Right atrium auricular region (tissue), 2 donors: ENCODE results near the gene NCOA7. TPM values are rescaled to one million over a fixed set of nuclear protein-coding genes. Genes with fewer than 3 reads are reported as not detected.

Experiments
- DNase-seq: peaks from one replicate; pipeline ENCODE4 v3.0.0-alpha.2; 2019; ENCODE audit warnings: low spot score
- H3K27ac ChIP-seq, 2 donors: fragments of 200-600 bp; sonication (generic); 1 replicate in 1 of 2; 2 replicates in 1 of 2; pipeline ENCODE4 v1.5.1; 2016 to 2019
- H3K27me3 ChIP-seq, 2 donors: fragments of 200-600 bp; sonication (generic); one replicate each; pipeline versions ENCODE4 v1.5.1 to v1.6.0; 2017 to 2019
- H3K36me3 ChIP-seq: fragments of 200-600 bp; sonication (generic); one replicate; pipeline ENCODE4 v1.5.1; 2016
- H3K4me1 ChIP-seq, 2 donors: fragments of 200-600 bp; sonication (generic); one replicate each; pipeline versions ENCODE4 v1.5.1 to v1.6.0; 2017 to 2019
- H3K4me3 ChIP-seq, 2 donors: fragments of 200-600 bp; sonication (generic); 1 replicate in 1 of 2; 2 replicates in 1 of 2; pipeline ENCODE4 v1.5.1; 2017 to 2019; ENCODE audit warnings: mild to moderate bottlenecking in 1 of 2, moderate library complexity in 1 of 2
- H3K9me3 ChIP-seq, 2 donors: fragments of 200-600 bp; sonication (generic); one replicate each; pipeline ENCODE4 v1.5.1; 2019
- CTCF ChIP-seq, 2 donors: fragments of 200-600 bp; sonication (generic); IDR thresholded peaks; one replicate each; pipeline ENCODE4 v1.5.1; 2019; ENCODE audit warnings: antibody characterized with exemption in 2 of 2
- total RNA-seq, 2 donors: library from RNA; depleted of rRNA; stranded (reverse); fragments of >200 nt; gene quantifications; one replicate each; pipeline ENCODE4 v1.1.0, GENCODE V29; 2016

Gene NCOA7
- total RNA-seq, 2 donors from 2014 or later, result 12.2 to 12.7 TPM

- peaks cover 0 to 25% of the 10 kb centered on the region in 2 donors for H3K4me1 ChIP-seq
- H3K27me3 ChIP-seq, result no peaks in the 10 kb centered on the region
- H3K9me3 ChIP-seq, result no peaks in the 10 kb centered on the region
- no peak overlapping the region for H3K27ac ChIP-seq
- TF ChIP-seq CTCF (IDR thresholded peaks at IDR 0.05), result no peak
- H3K4me3 ChIP-seq, result no peak overlapping the region
- no peaks in the 10 kb centered on the region for H3K36me3 ChIP-seq
- no peak for DNase-seq
Observed at GRCh38 chr6:125809570-125810170, 18.9 kb downstream of the NCOA7 start.

GRCh38 chr6:125810445-125810844 is 19.7 kb downstream of the NCOA7 start:
- no peak overlapping the region for H3K27ac ChIP-seq
- no peaks in the 10 kb centered on the region for H3K36me3 ChIP-seq
- TF ChIP-seq CTCF (IDR thresholded peaks at IDR 0.05), result no peak
- H3K27me3 ChIP-seq, result no peaks in the 10 kb centered on the region
- peaks cover 0 to 30% of the 10 kb centered on the region in 2 donors for H3K4me1 ChIP-seq
- H3K4me3 ChIP-seq, result no peak overlapping the region
- no peak for DNase-seq
- H3K9me3 ChIP-seq, result no peaks in the 10 kb centered on the region

GRCh38 chr6:125811259-125811658 is 20.5 kb downstream of the NCOA7 start:
- peak overlapping the region in 1 of 2 donors; percentile 59 for H3K27ac ChIP-seq
- H3K36me3 ChIP-seq, result no peaks in the 10 kb centered on the region
- H3K27me3 ChIP-seq, result no peaks in the 10 kb centered on the region
- H3K4me3 ChIP-seq, result no peak overlapping the region
- no peak for DNase-seq
- H3K4me1 ChIP-seq, result peaks cover 0 to 30% of the 10 kb centered on the region in 2 donors
- TF ChIP-seq CTCF (IDR thresholded peaks at IDR 0.05), result no peak
- H3K9me3 ChIP-seq, result no peaks in the 10 kb centered on the region

GRCh38 chr6:125812394-125813292 is 21.9 kb downstream of the NCOA7 start:
- no peaks in the 10 kb centered on the region for H3K9me3 ChIP-seq
- DNase-seq, result no peak
- H3K4me1 ChIP-seq, result peaks cover 0 to 31% of the 10 kb centered on the region in 2 donors
- H3K4me3 ChIP-seq, result no peak overlapping the region
- TF ChIP-seq CTCF (IDR thresholded peaks at IDR 0.05), result no peak
- H3K27ac ChIP-seq, result peak overlapping the region; percentile 55 to 59
- no peaks in the 10 kb centered on the region for H3K36me3 ChIP-seq
- no peaks in the 10 kb centered on the region for H3K27me3 ChIP-seq

GRCh38 chr6:125814481-125814880 is 23.7 kb downstream of the NCOA7 start:
- H3K36me3 ChIP-seq, result no peaks in the 10 kb centered on the region
- no peak for TF ChIP-seq CTCF (IDR thresholded peaks at IDR 0.05)
- H3K4me3 ChIP-seq, result no peak overlapping the region
- H3K27me3 ChIP-seq, result no peaks in the 10 kb centered on the region
- peaks cover 0 to 49% of the 10 kb centered on the region in 2 donors for H3K4me1 ChIP-seq
- no peaks in the 10 kb centered on the region for H3K9me3 ChIP-seq
- peak overlapping the region in 1 of 2 donors; percentile 3 for H3K27ac ChIP-seq
- DNase-seq, result no peak
